ENCODE measurements around the gene GADL1. TPM values are rescaled to one million over a fixed set of nuclear protein-coding genes. Genes with fewer than 3 reads are reported as not detected.

The GADL1 gene
- total RNA-seq, 2 experiments from 2014 or later, result not detected

DNA sequence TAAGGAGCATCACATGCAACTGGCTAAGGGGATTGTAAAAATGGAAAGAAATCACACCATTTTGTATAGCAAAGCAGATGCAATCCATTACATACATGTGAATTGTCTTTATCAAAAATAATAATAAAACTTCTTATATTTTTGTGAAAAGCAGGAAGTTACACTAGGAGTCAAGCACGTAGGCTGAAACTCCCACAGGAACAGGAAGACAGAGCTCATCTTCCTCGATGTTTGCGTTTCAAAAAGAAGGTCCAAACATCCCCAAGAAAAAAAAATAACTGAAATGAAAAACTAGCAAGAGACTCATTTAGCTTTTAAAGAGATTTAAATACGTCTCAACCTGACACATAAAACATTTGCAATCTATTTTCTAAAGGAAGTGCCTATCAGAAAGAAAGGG, 181.5 kb downstream of the GADL1 start:
- Mint-ChIP-seq H3K36me3 (ENCODE audit: low read depth) (no peaks in the 10 kb centered on the region), H3K4me3 (no peak overlapping the region), H3K4me1 (peaks cover 4% of the 10 kb centered on the region), H3K27ac (no peak overlapping the region), H3K27me3 (peaks cover 3% of the 10 kb centered on the region), H3K9me3 (no peaks in the 10 kb centered on the region)
- ChIA-PET CTCF (no interaction called here), POLR2A (no interaction called here)
- no peak for DNase-seq

- ChIA-PET CTCF (interaction anchor here (0.6 kb wide), 2 partner anchors 345 to 933 kb away, joined by 3 to 7 read pairs; no protein-coding TSS in a partner anchor), POLR2A (no interaction called here)
- no peak for DNase-seq
- H3K9me3 Mint-ChIP-seq, result no peaks in the 10 kb centered on the region
- H3K4me3 Mint-ChIP-seq, result no peak overlapping the region
- no peak overlapping the region for H3K27ac Mint-ChIP-seq
- H3K36me3 Mint-ChIP-seq (ENCODE audit: low read depth), result no peaks in the 10 kb centered on the region
- peaks cover 4% of the 10 kb centered on the region for H3K4me1 Mint-ChIP-seq
- H3K27me3 Mint-ChIP-seq, result no peaks in the 10 kb centered on the region
Observed at GRCh38 chr3:30711867-30712266, 182.6 kb downstream of the GADL1 start.

GRCh38 chr3:30711151-30711550, 183.3 kb downstream of the GADL1 start:
- no peaks in the 10 kb centered on the region for H3K9me3 Mint-ChIP-seq
- no peaks in the 10 kb centered on the region for H3K36me3 Mint-ChIP-seq (ENCODE audit: low read depth)
- ChIA-PET CTCF (interaction anchor here (0.6 kb wide), 1 partner anchor 345 kb away, joined by 3 read pairs; no protein-coding TSS in a partner anchor), POLR2A (no interaction called here)
- DNase-seq, result no peak
- H3K4me3 Mint-ChIP-seq, result no peak overlapping the region
- H3K4me1 Mint-ChIP-seq, result peaks cover 4% of the 10 kb centered on the region
- H3K27me3 Mint-ChIP-seq, result no peaks in the 10 kb centered on the region
- H3K27ac Mint-ChIP-seq, result no peak overlapping the region

GRCh38 chr3:30710017-30710416, 184.4 kb downstream of the GADL1 start:
- H3K4me3 Mint-ChIP-seq, result no peak overlapping the region
- no peak for DNase-seq
- CTCF ChIA-PET, result no interaction called here
- no peaks in the 10 kb centered on the region for H3K36me3 Mint-ChIP-seq (ENCODE audit: low read depth)
- no peaks in the 10 kb centered on the region for H3K27me3 Mint-ChIP-seq
- H3K27ac Mint-ChIP-seq, result no peak overlapping the region
- POLR2A ChIA-PET, result no interaction called here
- H3K9me3 Mint-ChIP-seq, result no peaks in the 10 kb centered on the region
- H3K4me1 Mint-ChIP-seq, result peaks cover 4% of the 10 kb centered on the region

GRCh38 chr3:30708472-30708871, 186.0 kb downstream of the GADL1 start:
- Mint-ChIP-seq H3K4me3 (no peak overlapping the region), H3K27ac (no peak overlapping the region), H3K27me3 (no peaks in the 10 kb centered on the region), H3K9me3 (no peaks in the 10 kb centered on the region), H3K36me3 (ENCODE audit: low read depth) (no peaks in the 10 kb centered on the region), H3K4me1 (peaks cover 4% of the 10 kb centered on the region)
- DNase-seq, result no peak
- ChIA-PET CTCF (no interaction called here), POLR2A (no interaction called here)

DNA sequence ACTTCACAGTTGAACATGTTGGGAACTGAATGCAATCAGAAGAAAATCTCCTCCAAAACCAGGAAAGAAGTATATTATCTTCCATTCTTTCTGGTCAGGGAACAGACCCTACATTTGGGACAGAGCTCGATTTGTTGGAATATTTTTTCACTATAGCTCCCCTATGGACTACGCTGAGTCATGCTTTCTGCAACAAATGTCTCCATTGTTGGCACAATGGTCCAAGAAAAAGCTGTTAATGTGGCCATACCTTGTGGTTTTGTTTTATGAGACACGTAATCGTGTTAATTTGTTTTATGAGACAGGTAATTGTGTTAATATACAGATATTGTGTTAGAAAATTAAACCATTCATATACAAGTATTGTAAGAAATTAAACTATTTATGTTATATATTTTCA, 186.6 kb downstream of the GADL1 start:
- no peaks in the 10 kb centered on the region for H3K36me3 Mint-ChIP-seq (ENCODE audit: low read depth)
- no peaks in the 10 kb centered on the region for H3K27me3 Mint-ChIP-seq
- H3K9me3 Mint-ChIP-seq, result peaks cover 5% of the 10 kb centered on the region
- ChIA-PET POLR2A (no interaction called here), CTCF (no interaction called here)
- H3K4me1 Mint-ChIP-seq, result peaks cover 4% of the 10 kb centered on the region
- H3K4me3 Mint-ChIP-seq, result no peak overlapping the region
- no peak for DNase-seq
- H3K27ac Mint-ChIP-seq, result no peak overlapping the region

GRCh38 chr3:30704931-30705890, 189.2 kb downstream of the GADL1 start:
- peaks cover 6% of the 10 kb centered on the region for H3K9me3 Mint-ChIP-seq
- H3K27ac Mint-ChIP-seq, result no peak overlapping the region
- peaks cover 4% of the 10 kb centered on the region for H3K4me1 Mint-ChIP-seq
- peaks cover 10% of the 10 kb centered on the region for H3K36me3 Mint-ChIP-seq (ENCODE audit: low read depth)
- no peak overlapping the region for H3K4me3 Mint-ChIP-seq
- ChIA-PET CTCF (no interaction called here), POLR2A (no interaction called here)
- H3K27me3 Mint-ChIP-seq, result no peaks in the 10 kb centered on the region
- no peak for DNase-seq

DNA sequence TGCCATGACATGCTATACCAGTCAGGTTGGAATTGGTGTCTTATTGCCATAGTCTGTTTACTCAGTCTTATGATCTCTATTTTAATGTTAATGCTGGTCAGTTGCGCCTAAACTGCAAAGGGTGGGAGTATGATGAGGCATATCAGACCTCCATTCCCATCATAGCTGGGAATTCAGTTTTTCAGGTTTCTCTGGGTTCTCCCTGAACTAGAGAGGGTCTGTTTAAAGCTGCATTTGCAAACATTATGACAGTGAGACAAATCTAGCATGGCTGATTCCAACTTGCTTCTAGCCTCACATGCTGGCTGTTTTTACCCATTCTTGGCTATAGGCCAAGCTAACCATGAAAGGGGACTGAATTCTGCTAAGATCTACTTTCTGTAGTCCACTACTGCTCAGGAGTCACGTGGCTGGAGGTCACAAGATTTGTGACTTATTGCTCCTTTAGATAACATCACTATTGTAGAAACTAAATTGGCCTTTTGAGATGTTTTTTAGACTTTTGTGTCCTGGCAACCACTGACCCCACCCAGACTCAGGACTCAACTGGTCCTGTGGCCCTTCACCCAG, 191.5 kb downstream of the GADL1 start:
- H3K27ac Mint-ChIP-seq, result no peak overlapping the region
- POLR2A ChIA-PET, result interaction anchor here (1.4 kb wide), 1 partner anchor 10 kb away, joined by 6 read pairs; no protein-coding TSS in a partner anchor
- H3K36me3 Mint-ChIP-seq (ENCODE audit: low read depth), result peaks cover 24% of the 10 kb centered on the region
- CTCF ChIA-PET, result interaction anchor here (1.9 kb wide), 1 partner anchor 10 kb away, joined by 7 read pairs; no protein-coding TSS in a partner anchor
- H3K9me3 Mint-ChIP-seq, result peaks cover 6% of the 10 kb centered on the region
- H3K4me3 Mint-ChIP-seq, result no peak overlapping the region
- no peaks in the 10 kb centered on the region for H3K27me3 Mint-ChIP-seq
- no peak for DNase-seq
- H3K4me1 Mint-ChIP-seq, result no peaks in the 10 kb centered on the region

- Mint-ChIP-seq H3K4me3 (no peak overlapping the region), H3K36me3 (ENCODE audit: low read depth) (peaks cover 27% of the 10 kb centered on the region), H3K27ac (no peak overlapping the region), H3K4me1 (no peaks in the 10 kb centered on the region), H3K9me3 (peaks cover 6% of the 10 kb centered on the region), H3K27me3 (no peaks in the 10 kb centered on the region)
- POLR2A ChIA-PET, result interaction anchor here (1.4 kb wide), 1 partner anchor 9 kb away, joined by 6 read pairs; no protein-coding TSS in a partner anchor
- CTCF ChIA-PET, result interaction anchor here (1.9 kb wide), 1 partner anchor 9 kb away, joined by 7 read pairs; no protein-coding TSS in a partner anchor
- no peak for DNase-seq
Observed at GRCh38 chr3:30702038-30702827, 192.2 kb downstream of the GADL1 start.

GRCh38 chr3:30700702-30701321, 193.6 kb downstream of the GADL1 start:
- H3K36me3 Mint-ChIP-seq (ENCODE audit: low read depth), result peaks cover 40% of the 10 kb centered on the region
- no peak overlapping the region for H3K27ac Mint-ChIP-seq
- ChIA-PET POLR2A (no interaction called here), CTCF (interaction anchor here (1.9 kb wide), 1 partner anchor 8 kb away, joined by 7 read pairs; no protein-coding TSS in a partner anchor)
- DNase-seq, result no peak
- no peaks in the 10 kb centered on the region for H3K4me1 Mint-ChIP-seq
- no peaks in the 10 kb centered on the region for H3K27me3 Mint-ChIP-seq
- peaks cover 6% of the 10 kb centered on the region for H3K9me3 Mint-ChIP-seq
- H3K4me3 Mint-ChIP-seq, result no peak overlapping the region

GRCh38 chr3:30699927-30700326, 194.5 kb downstream of the GADL1 start:
- Mint-ChIP-seq H3K9me3 (peaks cover 6% of the 10 kb centered on the region), H3K27ac (no peak overlapping the region), H3K4me1 (no peaks in the 10 kb centered on the region), H3K27me3 (no peaks in the 10 kb centered on the region), H3K36me3 (ENCODE audit: low read depth) (peaks cover 49% of the 10 kb centered on the region), H3K4me3 (no peak overlapping the region)
- CTCF ChIA-PET, result no interaction called here
- DNase-seq, result no peak
- POLR2A ChIA-PET, result no interaction called here

DNA sequence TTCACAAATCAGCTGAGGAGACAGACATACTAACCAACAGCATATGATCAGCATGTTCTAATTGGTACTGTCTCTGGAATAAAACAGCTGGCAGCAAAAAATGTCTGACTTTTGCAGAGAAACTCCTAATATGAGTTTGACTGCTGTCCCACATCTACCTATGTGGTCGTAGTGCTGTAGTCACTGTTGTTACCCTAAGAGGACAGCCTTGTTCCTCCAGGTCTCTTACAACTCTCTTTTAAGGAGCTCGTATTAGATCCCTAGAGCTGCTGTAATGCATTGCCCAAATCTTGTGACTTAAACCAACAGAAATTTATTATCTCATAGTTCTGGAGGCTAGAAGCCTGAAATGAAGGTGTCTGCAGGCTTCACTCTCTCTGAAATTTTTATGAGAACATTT, 195.9 kb downstream of the GADL1 start:
- POLR2A ChIA-PET, result no interaction called here
- no peak overlapping the region for H3K4me3 Mint-ChIP-seq
- peaks cover 58% of the 10 kb centered on the region for H3K36me3 Mint-ChIP-seq (ENCODE audit: low read depth)

More for the DNA sequence above, 195.9 kb downstream of the GADL1 start:
- CTCF ChIA-PET, result no interaction called here
- peaks cover 6% of the 10 kb centered on the region for H3K9me3 Mint-ChIP-seq
- no peaks in the 10 kb centered on the region for H3K4me1 Mint-ChIP-seq
- no peak overlapping the region for H3K27ac Mint-ChIP-seq
- H3K27me3 Mint-ChIP-seq, result no peaks in the 10 kb centered on the region
- DNase-seq, result no peak

Data from activated CD4-positive, alpha-beta memory T cell treated with anti-CD3 and anti-CD28 coated beads, Interleukin-2, amount 10 ng/mL, durations not matched to agents 7 days and 5 days (primary cell).